ENCODE results near the gene AHRR. TPM values are rescaled to one million over a fixed set of nuclear protein-coding genes. Genes with fewer than 3 reads are reported as not detected.
"Not testable (repeated sequence)": the region's sequence is repeated elsewhere in the genome, so short reads cannot be mapped to it uniquely, and the experiment has no call there.

AHRR gene
- total RNA-seq, 4 donors from 2014 or later = 0.26 to 9.1 (median 6.6) TPM; not detected in 1

- H3K4me1 ChIP-seq; H3K4me3 ChIP-seq; H3K9me3 ChIP-seq; intact Hi-C loops (cut with DNase I; ENCODE audit: low total_unique reads); H3K36me3 ChIP-seq; DNase-seq; H3K27ac ChIP-seq; H3K27me3 ChIP-seq: not testable (repeated sequence)
These were observed 19.1 kb upstream of the AHRR start for GRCh38 chr5:302416-302815.

- TF ChIP-seq CTCF (IDR thresholded peaks at IDR 0.05) = no peak
- TF ChIP-seq POLR2A (IDR thresholded peaks at IDR 0.05) = no peak
- Histone ChIP-seq H3K27me3 (no peaks in the 10 kb centered on the region), H3K27ac (no peak overlapping the region), H3K4me1 (no peaks in the 10 kb centered on the region), H3K36me3 (no peaks in the 10 kb centered on the region), H3K4me3 (no peak overlapping the region), H3K9me3 (no peaks in the 10 kb centered on the region)
- intact Hi-C loops (cut with DNase I; ENCODE audit: low total_unique reads) = no loop called here
- no peak for DNase-seq
These were observed 18.5 kb upstream of the AHRR start for GRCh38 chr5:302966-303365.

- H3K4me3 ChIP-seq; H3K9me3 ChIP-seq; intact Hi-C loops (cut with DNase I; ENCODE audit: low total_unique reads); H3K4me1 ChIP-seq; H3K36me3 ChIP-seq; H3K27ac ChIP-seq; DNase-seq; H3K27me3 ChIP-seq: not testable (repeated sequence)
These were observed 17.8 kb upstream of the AHRR start for GRCh38 chr5:303741-304140.

- Histone ChIP-seq H3K4me3 (no peak overlapping the region), H3K27me3 (no peaks in the 10 kb centered on the region), H3K36me3 (no peaks in the 10 kb centered on the region), H3K4me1 (no peaks in the 10 kb centered on the region), H3K27ac (no peak overlapping the region), H3K9me3 (no peaks in the 10 kb centered on the region)
- TF ChIP-seq CTCF (IDR thresholded peaks at IDR 0.05) (no peak), POLR2A (IDR thresholded peaks at IDR 0.05) (no peak)
- no peak for DNase-seq
- intact Hi-C loops (cut with DNase I; ENCODE audit: low total_unique reads) = no loop called here
These were observed 16.5 kb upstream of the AHRR start for GRCh38 chr5:305050-305449.

- TF ChIP-seq CTCF (IDR thresholded peaks at IDR 0.05) (no peak), POLR2A (IDR thresholded peaks at IDR 0.05) (no peak)
- DNase-seq = no peak
- H3K4me3 ChIP-seq = no peak overlapping the region
- no peak overlapping the region for H3K27ac ChIP-seq
- no peaks in the 10 kb centered on the region for H3K9me3 ChIP-seq
- no peaks in the 10 kb centered on the region for H3K27me3 ChIP-seq
- no peaks in the 10 kb centered on the region for H3K4me1 ChIP-seq
- no peaks in the 10 kb centered on the region for H3K36me3 ChIP-seq
- intact Hi-C loops (cut with DNase I; ENCODE audit: low total_unique reads) = no loop called here
These were observed 16.1 kb upstream of the AHRR start for GRCh38 chr5:305459-305858.

GRCh38 chr5:306011-306805 lies 15.3 kb upstream of the AHRR start:
- DNase-seq = no peak
- Histone ChIP-seq H3K27ac (no peak overlapping the region), H3K4me3 (no peak overlapping the region), H3K36me3 (no peaks in the 10 kb centered on the region), H3K9me3 (no peaks in the 10 kb centered on the region), H3K27me3 (no peaks in the 10 kb centered on the region), H3K4me1 (no peaks in the 10 kb centered on the region)
- intact Hi-C loops (cut with DNase I; ENCODE audit: low total_unique reads) = no loop called here
- TF ChIP-seq CTCF (IDR thresholded peaks at IDR 0.05) (no peak), POLR2A (IDR thresholded peaks at IDR 0.05) (no peak)
